ENCODE measurements around the gene METAP1D. TPM values are rescaled to one million over a fixed set of nuclear protein-coding genes. Genes with fewer than 3 reads are reported as not detected.
A peak's percentile ranks its signal among the peaks of the same experiment; 100 is the strongest.

METAP1D gene
- total and polyA plus RNA-seq, 2 donors (not counting 3 experiments of a cell fraction or from before 2014, with no cell fraction given), result 4.2 to 8.1 TPM

GRCh38 chr2:172095905-172096625 lies 96.3 kb downstream of the METAP1D start:
- CTCF ChIA-PET, result interaction anchor here (0.8 to 1.7 kb wide), 6 partner anchors 9 to 393 kb away, joined by 3 to 12 read pairs (median 4); partner anchors contain the start of gene DLX1
- dilution Hi-C loops (cut with MboI; ENCODE audit: extremely low pct_ligation_motif_present, low sequenced_read_pairs) (no loop called here), intact Hi-C loops (cut with micrococcal nuclease) (no loop called here)
- FAIRE-seq (peak; percentile 31), DNase-seq (ENCODE audit: low read depth, low spot score) (no peak)
- H3K4me3 ChIP-seq (replicated peaks in 1 of 3; ENCODE audit: insufficient read depth in 1 of 3, low read depth in 1 of 3, low read length in 3 of 3), result peak overlapping the region in 2 of 3 experiments; percentile 23 to 31
- no peaks in the 10 kb centered on the region for H3K79me2 ChIP-seq (ENCODE audit: control insufficient read depth, insufficient read depth, low read length)
- H3K4me2 ChIP-seq (ENCODE audit: insufficient read depth, low read length), result peak overlapping the region; percentile 67
- no peak overlapping the region for H2AFZ ChIP-seq (ENCODE audit: low read depth, low read length)
- peaks cover 55 to 86% of the 10 kb centered on the region in 2 experiments for H3K27me3 ChIP-seq (ENCODE audit: control insufficient read depth in 2 of 2, insufficient read depth in 2 of 2, low read length in 2 of 2)
- BruUV-seq (replicated peaks), result no TSS peak
- H3K27ac ChIP-seq (ENCODE audit: insufficient read depth, low read depth, low read length), result no peak overlapping the region
- H3K4me1 ChIP-seq (ENCODE audit: control insufficient read depth, extremely low read depth, insufficient read depth, low read length), result peaks cover 31% of the 10 kb centered on the region
- H3K9me3 ChIP-seq (replicated peaks; ENCODE audit: control insufficient read depth, insufficient read depth, low read length), result no peaks in the 10 kb centered on the region
- H3K36me3 ChIP-seq (ENCODE audit: control insufficient read depth in 2 of 2, extremely low read depth in 1 of 2, insufficient read depth in 2 of 2, low read length in 2 of 2), result no peaks in the 10 kb centered on the region
- H3K9me1 ChIP-seq (replicated peaks; ENCODE audit: control insufficient read depth, extremely low read depth, insufficient read depth, low read length), result no peaks in the 10 kb centered on the region
- POLR2A ChIA-PET, result no interaction called here
- no peak overlapping the region for H3K9ac ChIP-seq (replicated peaks; ENCODE audit: extremely low read depth, insufficient read depth, low read length)
- H4K20me1 ChIP-seq (replicated peaks; ENCODE audit: control insufficient read depth, extremely low read depth, insufficient read depth, low read length), result no peaks in the 10 kb centered on the region
- TF ChIP-seq EZH2 (IDR thresholded peaks at IDR 0.05; ENCODE audit: borderline replicate concordance, low read depth, low read length, severe bottlenecking), result peak; percentile 19
- peak in 1 of 2 donors; percentile 20 for TF ChIP-seq CTCF (IDR thresholded peaks at IDR 0.05; ENCODE audit: extremely low read depth in 1 of 2, insufficient read depth in 1 of 2, low read depth in 1 of 2, low read length in 2 of 2)
- TF ChIP-seq POLR2A (IDR thresholded peaks at IDR 0.05; ENCODE audit: low read depth, low read length), result no peak

All from endothelial cell of umbilical vein (primary cell).